CD1c-positive myeloid dendritic cell (primary cell): ENCODE results near the gene NLRP3.

ENCODE experiments used
- DNase-seq: peaks from one replicate; pipeline ENCODE4 v3.0.0-alpha.2; 2016; ENCODE audit errors: extremely low spot score

NLRP3 gene

GRCh38 chr1:247435759-247436147 is 19.8 kb downstream of the NLRP3 start:
- DNase-seq: no peak

- peak; percentile 79 for DNase-seq
Observed at GRCh38 chr1:247437551-247438505, 21.9 kb downstream of the NLRP3 start.

DNA sequence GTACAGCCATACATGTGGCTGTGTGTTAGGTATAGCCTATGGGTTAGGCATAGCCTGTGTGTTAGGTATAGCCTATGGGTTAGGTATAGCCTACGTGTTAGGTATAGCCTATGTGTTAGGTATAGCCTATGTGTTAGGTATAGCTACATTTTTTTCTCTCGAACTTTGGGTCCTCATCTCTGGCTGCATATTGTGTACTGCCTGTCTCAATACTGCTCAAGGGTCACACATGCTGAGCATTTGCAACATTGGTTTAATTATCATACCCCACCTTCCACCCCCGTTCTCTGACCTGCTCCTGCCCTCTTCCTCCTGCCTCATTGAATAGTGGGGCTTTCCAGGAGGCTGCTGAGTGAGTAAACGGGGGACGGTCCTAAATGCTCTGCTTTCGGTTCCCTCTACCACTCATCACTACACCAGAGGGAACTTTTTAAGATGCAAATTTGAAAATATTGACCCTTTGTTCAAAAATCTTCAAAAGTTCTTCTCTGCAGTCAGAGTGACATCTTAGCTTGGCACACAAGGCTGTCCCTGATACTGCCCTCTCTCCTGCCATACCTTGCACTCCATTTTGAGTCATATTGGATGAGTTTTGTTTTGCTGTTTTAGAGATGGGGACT is 24.1 kb downstream of the NLRP3 start:
- peak; percentile 91 for DNase-seq

DNA sequence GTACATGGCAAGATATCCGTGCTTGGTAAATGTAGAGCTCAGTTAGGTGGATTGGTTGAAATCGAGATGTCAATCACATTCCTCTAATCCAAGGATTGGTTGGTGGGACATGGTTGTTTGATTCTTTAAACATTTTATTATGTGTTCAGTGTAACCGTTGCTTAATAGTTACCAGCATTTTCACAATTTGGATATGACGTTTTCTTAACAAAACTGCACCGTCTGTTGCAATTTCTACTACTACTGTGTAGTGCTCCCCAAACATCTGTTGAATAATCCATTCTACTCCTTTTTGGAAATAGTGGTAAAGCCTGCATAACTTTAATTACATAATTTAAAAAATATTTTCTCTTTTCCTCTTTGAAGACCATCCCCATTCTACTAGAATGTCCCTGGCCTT is 25.6 kb downstream of the NLRP3 start:
- peak; percentile 69 for DNase-seq

GRCh38 chr1:247442164-247442563 is 26.2 kb downstream of the NLRP3 start:
- no peak for DNase-seq

DNA sequence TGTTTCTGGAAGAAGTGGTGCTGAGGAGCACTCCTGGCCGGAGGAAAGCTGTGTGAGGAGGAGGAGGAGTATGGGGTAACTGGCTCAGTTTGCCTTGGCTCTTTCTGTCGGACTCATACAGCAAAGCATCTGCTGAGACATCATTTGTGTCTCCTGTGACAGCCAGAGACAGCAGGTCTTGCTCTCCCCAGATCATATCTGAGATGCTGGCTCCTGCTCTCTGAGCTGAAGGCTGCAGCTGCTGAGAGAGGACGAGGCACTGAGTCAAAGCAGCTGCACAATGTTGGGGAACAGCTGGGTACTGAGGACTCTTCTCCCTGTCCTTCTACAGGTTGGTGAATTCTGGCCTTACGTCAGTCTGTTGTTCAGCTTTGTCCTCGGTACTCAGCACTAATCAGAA is 27.7 kb downstream of the NLRP3 start:
- no peak for DNase-seq

DNA sequence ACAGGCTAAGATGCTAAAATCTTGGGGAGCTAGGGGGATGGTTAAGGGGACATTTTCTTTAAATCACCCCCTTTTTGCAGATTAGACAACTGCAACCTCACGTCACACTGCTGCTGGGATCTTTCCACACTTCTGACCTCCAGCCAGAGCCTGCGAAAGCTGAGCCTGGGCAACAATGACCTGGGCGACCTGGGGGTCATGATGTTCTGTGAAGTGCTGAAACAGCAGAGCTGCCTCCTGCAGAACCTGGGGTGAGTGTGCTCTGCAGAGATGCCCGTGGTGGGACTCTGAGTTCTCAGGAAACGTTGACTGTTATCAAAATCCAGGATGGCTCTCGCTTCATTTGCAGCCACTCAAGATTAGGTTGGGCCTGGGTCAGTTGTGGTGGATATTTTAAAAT is 28.6 kb downstream of the NLRP3 start:
- DNase-seq: no peak

GRCh38 chr1:247445526-247446356 is 29.8 kb downstream of the NLRP3 start:
- peak; percentile 90 for DNase-seq

DNA sequence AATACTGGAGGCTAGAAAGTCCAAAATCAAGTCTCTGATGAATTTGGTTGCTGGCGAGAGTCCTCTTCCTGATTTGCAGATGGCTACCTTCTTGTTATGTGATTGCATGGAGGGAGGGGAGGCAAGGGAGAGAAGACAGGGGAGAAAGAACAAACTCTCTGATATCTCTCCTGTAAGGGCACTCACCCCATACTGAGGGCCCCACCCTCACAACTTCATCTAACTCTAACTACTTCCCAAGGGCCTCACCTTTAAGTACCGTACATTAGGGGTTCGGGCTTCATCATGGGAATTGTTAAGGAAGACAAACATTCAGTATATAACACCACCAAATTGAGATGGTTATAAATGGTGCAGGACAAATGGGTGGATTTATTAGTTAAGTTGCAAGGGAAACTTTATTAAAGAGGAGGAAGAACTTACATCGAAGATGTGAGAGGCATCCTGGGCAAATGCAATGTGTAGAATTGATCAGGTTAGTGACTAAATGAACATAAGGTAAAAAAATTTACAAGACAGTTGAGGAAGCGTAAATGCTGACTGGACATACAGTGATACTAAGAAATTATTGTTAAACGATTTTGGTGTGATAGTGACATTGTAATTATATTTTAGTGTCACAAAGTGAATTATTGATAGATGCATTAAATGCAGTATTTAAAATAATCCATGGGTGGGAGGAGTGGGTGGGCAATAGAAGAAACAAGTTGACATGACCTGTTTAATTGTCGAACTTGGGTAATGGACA is 31.4 kb downstream of the NLRP3 start:
- no peak for DNase-seq

GRCh38 chr1:247448107-247448791 is 32.3 kb downstream of the NLRP3 start:
- peak; percentile 29 for DNase-seq

GRCh38 chr1:247451388-247452010 is 35.5 kb downstream of the NLRP3 start:
- no peak for DNase-seq

DNA sequence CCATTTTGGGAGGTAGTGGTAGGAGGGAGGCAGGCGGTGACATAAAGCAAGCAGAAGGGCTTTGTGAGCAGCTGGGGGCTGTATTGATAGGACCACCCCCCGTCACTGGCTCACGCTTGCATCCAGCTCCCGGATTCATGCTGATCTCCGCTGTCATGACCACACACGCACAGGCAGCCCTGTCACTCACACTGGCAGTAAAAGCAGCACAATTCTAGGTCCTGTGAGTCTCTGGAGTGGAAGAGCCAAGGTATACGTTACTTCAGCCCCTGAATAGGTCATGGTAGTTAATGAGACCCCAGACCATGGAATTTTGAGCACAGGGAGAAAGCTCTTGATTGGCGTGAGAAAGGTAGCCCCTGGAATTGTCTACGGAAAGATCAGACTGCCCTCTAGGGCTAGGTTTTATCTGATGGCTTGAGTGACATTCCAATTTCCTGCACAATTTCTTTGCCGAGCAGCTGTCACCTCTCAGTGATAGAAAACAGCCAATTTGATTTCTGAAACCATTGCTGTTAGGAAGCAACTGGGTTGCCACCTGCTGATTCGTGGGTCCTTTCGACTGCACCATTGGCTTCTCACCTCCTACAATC is 36.6 kb downstream of the NLRP3 start:
- DNase-seq: no peak

DNA sequence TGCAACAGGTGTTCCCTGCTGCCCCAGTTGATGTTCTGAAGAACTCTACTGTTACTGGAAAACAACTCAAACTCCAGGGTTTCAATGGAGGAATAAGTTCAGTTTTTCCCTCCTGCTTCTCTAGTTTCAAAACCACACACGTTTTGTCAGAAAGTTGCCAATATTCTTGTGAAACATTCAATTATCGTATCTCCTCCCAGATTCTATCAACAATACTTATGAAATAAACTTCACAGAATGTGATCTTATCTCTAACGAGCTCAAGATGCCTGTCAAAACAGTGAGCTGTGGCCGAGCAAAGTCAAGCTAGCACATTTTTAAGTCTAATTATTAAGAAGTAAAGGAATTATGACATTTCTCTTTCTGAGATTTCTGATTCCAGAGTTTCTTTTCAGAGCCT is 37.3 kb downstream of the NLRP3 start:
- peak; percentile 32 for DNase-seq

- no peak for DNase-seq
Observed at GRCh38 chr1:247453997-247454396, 38.0 kb downstream of the NLRP3 start.

GRCh38 chr1:247456021-247456420 is 40.0 kb downstream of the NLRP3 start:
- DNase-seq: peak; percentile 70

DNA sequence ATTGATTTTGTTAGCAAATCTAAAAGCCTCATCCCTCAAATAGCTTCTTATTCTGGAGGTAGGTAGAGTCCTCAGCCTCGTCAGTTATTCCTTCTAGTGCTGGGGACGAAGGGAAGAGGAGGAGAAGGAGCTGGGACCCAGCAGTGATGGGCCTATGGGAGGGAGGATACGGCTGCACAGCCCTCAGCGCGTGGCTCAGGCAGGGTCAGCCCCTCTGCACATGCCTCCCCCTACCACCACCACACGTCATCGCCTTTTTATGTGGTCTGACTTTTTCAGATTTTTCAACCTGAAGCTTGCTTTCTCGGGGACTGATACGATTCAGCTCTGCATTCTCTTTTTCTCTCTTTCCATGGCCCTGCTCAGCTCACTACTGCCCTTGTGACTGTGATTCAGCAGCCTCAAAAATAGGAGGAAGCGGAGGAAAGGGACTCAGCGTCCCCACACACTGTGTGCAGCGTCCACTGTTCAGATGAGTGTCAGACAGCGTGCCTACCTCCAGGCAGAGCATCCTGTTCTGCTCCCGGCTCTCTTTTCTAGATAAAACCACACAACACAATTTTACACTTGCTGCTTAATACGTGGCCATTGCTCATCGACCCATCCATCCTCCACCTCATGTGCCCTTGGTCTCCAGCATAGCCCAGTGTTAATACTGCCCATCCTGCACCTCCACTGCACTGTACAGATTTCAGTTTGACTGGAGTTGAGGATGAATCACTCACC is 41.1 kb downstream of the NLRP3 start:
- peak; percentile 89 for DNase-seq

DNA sequence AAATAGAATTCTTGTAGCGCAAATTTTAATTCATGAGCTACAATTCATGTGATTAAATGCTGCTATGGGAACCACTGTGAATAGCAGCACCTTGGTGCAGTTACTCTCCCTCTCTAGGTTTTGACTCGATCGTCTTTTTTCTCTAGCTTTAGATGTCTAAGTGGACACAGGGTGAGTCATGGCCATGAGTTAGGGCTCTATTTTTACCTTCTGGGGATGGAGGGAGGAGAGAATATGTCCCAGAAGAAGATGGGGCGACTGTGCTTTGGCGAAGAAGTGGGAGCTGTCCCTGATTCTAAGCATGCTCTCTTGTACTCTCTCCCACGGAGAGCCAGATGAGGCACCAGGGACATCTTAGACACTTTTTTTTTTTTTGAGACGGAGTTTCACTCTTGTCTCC is 43.5 kb downstream of the NLRP3 start:
- no peak for DNase-seq

DNA sequence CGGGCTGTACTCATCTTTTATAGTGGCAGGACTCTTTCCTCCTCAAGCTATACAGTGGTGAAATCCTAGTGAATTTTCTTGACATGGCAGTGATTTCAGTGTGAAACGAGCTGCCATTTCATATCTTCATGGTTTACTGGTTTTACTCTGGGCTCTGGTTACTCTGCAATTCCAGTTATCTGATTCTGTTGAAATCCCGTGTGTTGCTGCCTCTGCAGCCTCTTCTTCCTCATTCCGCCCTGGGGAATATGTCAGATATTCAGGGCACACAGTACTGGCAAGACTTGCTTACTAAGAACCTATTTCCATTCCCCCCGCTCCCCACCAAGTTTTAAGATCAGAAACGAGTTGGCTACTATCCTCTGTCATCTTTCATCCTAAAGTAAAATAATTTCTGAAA is 49.8 kb downstream of the NLRP3 start:
- peak; percentile 61 for DNase-seq

DNA sequence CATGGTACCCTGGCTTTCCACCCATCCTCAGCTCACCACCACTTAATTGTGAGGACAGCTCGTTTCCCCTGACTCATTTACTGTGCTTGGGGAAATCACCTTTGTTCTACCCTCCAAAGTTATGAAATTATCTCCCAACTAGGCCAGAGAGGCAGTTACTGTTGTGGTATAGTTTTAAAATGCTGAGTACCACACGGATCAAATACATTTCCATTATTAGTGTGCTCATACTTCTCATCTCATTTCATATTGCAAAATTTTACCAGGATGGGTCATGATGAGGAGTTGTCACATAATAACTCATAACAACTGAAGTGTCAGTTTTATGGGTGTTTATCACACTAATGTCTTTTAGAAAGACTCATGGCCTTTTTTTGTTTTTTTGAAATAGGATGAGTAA is 51.2 kb downstream of the NLRP3 start:
- no peak for DNase-seq
